HG03558 (cell line): Measurements from ENCODE around the gene MED6.

Source experiments
- ATAC-seq: cut with Tn5 transposase; IDR thresholded peaks from one replicate; pipeline ENCODE4 v1.9.1; 2021; ENCODE audit warnings: moderate number of reproducible peaks; ENCODE audit not compliant: unreplicated experiment; ENCODE audit errors: extremely low read depth

The MED6 gene

DNA sequence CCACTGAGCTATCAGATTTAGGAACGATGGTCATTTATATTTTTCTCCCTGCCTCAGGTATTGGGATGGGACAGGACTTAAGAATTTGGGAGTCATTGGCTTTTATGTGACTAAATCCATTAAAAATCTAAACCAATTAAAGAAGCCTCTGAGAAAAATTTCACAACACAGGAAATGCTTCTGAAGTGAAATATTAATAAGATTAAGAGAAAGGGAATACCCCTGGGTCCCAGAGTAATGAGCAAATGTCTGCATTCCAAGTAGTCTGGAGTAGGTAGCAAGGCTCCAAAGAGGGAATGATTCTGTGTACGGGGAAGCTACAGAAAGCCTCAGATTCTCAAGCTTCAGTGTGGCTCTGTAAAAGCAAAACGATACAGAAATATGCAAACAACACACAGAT is 707 bp upstream of the MED6 start:
- no peak for ATAC-seq

DNA sequence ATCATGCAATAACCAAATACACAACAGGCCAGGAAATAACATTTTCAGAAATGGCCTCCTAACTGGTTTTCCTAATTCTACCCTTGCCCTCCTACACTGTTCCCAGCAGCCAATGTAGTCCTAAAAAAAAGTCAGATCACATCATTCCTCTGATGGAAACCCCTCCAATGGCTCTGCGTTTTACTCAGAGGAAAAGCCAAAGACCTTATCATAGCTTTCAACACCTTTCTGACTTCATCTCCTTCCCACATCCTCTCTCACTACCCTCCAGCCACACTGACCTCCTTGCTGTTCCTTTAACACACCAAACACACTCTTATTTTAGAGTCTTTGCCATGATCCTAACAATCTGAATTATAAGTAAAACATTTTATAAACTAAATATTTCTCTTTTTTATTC is 1.1 kb downstream of the MED6 start:
- no peak for ATAC-seq

DNA sequence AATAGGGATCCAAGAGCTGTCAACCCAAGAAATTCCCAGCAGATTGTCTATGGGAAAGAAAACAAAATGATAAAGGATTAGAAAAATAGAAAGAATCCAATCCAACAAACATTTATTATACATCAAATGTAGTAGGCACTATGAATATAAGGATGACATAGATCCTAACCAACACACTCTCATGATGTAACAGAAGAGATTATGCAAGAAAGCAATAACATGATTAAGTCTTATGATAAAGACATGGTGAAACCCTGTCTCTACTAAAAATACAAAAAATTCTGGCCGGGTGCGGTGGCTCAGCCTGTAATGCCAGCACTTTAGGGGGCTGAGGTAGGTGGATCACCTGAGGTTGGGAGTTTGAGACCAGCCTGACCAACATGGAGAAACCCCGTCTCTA is 2.7 kb downstream of the MED6 start:
- ATAC-seq: no peak

DNA sequence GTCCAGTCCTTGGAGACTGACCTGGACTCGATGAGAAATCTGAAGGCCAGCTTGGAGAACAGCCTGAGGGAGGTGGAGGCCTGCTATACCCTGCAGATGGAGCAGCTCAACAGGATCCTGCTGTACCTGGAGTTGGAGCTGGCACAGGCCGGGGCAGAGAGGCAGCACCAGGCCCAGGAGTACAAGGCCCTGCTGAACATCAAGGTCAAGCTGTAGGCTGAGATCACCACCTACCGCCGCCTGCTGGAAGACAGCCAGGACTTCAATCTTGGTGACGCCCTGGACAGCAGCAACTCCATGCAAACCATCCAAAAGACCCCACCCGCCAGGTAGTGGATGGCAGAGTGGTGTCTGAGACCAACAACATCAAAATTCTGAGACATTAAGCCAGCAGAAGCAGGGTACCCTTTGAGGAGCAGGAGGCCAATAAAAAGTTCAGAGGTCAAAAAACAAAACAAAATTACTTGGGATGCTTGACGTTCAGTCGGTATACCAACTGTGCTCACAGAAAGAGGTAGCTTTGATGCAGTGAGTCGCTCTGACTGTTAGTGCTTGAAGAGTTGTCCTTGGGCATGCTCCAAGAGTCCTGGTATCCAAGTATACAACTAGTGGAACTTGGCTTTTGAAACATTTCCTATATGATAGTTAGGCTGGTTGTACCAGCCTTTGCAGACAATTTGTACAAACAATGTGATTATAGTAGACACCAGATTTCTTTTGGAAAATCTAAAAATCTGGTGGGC is 4.8 kb downstream of the MED6 start:
- ATAC-seq: no peak

DNA sequence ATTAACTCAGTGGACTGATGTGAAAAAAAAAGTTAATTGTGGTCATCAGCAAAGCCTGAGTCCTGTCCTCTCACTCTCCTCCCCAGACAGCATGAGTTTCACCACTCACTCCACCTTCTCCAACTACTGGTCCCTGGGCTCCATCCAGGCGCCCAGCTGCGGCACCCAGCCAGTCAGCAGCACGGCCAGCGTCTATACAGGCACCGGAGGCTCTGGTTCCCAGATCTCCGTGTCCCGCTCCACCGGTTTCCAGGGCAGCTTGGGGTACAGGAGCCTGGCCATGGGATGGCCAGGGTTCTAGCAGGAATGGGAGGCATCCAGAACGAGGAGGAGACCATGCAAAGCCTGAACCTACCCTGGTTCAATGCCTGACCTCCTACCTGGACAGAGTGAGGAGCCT is 6.0 kb downstream of the MED6 start:
- ATAC-seq: no peak

DNA sequence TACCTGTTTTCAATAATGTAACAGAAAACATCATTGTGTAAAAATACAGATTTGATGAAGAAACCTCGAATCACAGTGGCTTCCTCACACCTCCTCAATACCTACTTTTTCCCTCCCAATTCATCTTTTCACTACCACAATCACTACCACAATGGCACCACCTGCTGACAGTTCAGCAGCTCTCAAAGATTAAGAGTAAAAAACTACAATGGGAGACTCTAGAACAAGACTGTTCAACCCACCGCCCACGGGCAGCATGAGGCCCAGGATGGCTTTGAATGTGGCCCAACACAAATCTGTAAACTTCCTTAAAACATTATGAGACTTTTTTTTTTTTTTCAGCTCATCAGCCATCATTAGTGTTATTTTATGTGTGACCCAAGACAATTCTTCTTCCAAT is 15.2 kb downstream of the MED6 start:
- ATAC-seq: no peak

DNA sequence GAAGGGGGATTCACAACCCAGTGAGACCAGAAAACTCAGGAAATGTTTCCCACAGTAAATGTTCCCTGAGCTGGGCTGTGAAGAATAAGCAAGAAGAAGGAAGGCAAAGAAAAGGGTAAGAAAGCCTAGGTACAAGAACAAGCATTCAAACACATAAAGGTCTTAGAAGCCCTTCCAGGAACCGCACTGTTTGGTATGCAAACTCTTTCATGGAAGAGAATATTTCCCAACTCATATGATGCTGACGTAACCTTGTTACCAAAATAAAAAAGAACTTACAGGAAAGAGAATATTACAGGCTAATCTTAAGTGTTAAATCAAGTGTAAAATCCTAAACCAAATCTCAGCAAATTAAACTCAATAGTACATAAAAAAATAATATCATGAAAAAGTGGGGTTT is 23.6 kb downstream of the MED6 start:
- ATAC-seq: no peak

DNA sequence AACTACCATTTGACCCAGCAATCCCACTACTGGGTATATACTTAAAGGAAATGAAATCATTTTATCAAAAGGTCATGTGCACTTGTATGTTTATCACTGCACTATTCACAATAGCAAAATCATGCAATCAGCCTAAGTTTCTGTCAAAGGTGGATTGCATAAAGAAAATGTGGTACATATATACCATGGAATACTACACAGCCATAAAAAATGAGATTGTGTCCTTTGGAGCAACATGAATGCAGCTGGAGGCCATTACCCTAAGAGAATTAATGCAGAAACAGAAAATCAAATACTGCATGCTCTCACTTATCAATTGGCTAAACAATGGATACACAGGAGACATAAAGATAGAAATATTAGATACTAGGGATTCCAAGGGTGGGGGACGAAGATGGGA is 27.4 kb downstream of the MED6 start:
- ATAC-seq: no peak

DNA sequence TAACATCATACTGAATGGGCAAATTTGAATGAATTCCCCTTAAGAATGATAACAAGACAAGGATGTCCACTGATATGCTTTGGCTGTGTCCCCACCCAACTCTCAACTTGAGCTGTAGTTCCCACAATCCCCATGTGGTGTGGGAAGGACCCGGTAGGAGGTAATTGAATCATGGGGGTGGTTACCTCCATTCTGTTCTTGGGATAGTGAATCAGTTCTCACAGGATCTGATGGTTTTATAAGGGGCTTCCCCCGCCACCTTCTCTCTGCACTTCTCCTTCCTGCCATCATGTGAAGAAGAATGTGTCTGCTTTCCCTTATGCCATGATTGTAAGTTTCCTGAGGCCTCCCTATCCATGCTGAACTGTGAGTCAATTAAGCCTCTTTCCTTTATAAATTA is 29.3 kb downstream of the MED6 start:
- ATAC-seq: no peak

DNA sequence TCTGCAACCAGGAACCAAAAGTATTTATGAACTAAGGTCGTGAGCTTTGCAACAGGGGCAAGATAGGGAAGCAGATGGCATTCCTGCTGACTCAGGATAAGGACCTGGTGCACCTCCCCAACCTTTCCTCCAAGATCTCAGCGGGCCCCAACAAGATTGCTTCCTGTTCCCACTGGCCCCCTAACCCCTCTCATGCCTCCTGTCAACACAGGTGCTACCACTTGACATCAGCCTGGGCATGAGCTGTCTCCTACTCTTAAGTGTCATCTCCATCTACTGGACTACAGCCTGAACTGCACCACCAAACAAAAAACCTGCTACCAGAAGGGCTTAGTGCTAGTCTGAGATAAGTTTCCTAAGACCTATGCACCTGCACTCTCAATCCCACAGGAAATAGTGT is 32.7 kb downstream of the MED6 start:
- no peak for ATAC-seq

DNA sequence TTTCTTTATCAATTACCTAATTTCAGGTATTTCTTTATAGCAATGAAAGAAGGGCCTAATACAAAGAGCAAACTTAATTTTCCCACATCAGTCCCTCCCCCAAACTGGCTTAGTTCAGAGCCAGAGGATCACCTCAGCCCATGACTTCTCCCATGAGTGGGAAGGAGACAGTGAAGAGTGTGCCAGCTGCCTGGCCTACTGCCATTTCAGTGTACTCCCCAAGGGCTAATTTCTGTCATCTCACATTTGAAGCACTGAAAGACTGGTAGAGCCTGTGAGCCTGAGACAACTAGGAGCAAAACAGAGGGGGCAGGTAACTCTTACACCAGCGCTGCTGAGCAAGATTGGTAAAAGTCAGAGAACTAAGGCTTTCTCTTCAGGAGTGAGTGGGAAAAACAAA is 36.6 kb downstream of the MED6 start:
- ATAC-seq: no peak

DNA sequence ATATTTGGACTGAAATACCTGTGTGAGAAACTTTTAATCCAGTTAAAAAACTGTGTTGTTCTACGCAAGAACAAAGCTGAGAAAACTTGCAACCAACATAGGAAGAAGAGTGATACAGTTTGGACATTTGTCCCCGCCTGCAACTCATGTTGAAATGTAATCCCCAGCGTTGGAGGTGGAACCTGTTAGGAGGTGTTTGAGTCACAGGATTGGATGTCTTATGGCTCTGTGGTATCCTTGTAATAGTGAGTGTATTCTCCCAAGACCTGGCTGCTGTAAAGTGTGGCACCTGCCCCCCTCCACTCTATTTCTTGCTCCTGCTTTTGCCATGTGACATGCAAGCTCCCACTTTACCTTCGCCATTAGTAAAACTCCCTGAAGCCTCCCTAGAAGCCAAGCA is 37.0 kb downstream of the MED6 start:
- ATAC-seq: no peak

DNA sequence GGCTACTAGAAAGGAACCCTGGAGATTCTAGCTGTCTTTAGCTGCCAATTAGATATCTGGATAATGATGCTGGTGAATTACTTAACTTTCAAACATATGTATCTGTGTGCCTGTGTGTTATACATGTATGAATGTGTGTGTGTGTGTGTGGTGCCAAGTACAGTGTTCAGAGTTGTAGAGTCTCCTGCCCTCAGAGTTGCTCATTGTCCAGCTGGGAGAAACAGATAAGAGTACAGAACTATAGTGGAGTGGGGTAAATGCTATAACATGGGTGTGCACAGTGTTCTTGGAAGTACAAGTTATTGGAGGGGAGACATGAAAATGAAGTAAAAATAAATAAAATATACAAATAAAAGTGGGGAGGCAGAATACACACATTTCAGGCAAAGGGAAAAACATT is 42.1 kb downstream of the MED6 start:
- no peak for ATAC-seq

DNA sequence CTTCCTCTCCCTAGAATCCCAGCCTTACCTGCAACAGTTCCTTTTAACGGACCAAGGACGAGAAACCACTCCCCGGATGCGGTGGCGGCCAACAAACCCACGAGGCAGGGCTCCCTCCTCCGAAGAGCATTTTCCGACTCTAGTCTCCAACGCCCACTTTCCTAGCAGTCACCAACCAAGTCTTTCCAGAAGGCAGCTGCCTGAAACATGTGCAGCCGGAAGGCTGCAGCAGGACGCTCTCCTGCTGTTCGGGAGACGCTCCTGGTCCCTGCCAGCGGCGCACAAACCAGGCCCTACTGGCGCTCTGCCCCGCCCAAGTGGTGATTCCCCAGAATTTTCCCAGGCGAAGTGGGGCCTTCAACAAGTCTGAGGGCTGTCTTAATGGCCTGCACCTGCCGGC is 44.6 kb downstream of the MED6 start:
- ATAC-seq: no peak

DNA sequence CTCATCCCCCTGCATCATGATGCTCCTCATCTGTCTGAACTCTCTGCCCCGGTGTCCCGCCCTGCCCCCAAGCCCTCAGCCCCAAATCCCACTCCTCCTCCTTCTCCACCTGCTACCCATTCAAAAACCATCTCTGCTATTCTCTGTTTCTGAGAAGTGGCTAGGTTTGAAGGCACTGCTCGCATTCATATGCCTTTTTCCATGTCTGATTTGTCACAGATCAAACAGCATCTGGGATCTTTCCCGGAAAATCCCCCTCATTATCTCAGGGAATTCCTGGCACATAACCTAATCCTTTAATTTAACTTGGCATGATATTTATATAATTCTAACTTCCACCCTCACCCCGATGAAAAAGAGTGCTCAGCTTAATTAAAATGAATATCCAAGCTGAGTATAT is 62.4 kb downstream of the MED6 start:
- ATAC-seq: no peak

DNA sequence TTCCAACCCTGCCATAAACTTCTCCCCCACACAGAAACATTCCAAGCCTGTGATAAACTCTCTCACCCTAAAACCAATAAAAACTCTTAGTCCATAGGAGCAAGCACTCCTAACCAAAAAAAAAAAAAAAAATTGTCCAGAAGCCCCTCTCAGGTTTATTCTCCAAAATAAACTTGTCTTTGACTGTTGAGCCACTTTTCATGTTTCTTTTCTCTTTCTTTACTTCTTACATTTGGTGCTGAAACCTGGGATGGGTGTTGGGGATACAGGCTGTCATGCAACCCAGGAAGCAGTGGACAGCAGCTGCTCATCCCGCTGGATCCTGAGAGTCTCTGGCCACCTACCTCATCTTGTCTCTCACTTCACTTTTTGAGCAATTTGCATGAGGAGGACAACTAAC is 63.6 kb downstream of the MED6 start:
- ATAC-seq: no peak

DNA sequence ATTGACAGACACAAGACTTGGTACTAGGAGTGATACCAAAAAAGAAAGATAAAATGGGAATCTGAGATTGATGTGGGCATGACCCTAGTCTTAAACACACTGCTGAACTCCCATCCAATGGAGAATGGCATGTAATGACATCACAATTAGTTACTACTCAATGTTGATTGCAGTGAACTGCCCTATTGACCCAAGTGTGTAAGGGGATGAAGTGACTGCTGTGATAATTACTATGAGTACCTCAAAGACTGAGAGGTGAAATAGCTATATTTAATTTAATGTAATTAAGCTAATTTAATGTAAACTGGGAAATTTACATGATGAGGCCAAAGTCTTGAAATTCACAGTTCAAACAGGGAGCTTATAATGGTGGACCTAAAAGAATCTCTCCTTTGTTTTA is 65.6 kb downstream of the MED6 start, which contains the start of gene ADAM20:
TSS of gene ADAM20 (minus strand) at position 101 of the 400 bp plus-strand sequence. CDS start 10,247 bp downstream, outside the sequence.
- no peak for ATAC-seq
